ENCODE results near the gene CAMK1. TPM values are rescaled to one million over a fixed set of nuclear protein-coding genes. Genes with fewer than 3 reads are reported as not detected.
A peak's percentile ranks its signal among the peaks of the same experiment; 100 is the strongest.

The CAMK1 gene
- polyA plus RNA-seq, 4 donors: 10.1 to 22.5 (median 19.4) TPM

GRCh38 chr3:9767418-9767817, 2.3 kb downstream of the CAMK1 start:
- DNase-seq: no peak
- peaks cover 8 to 28% (median 15%) of the 10 kb centered on the region in 3 donors for H3K4me1 ChIP-seq (ENCODE audit: control insufficient read depth in 3 of 3, insufficient read depth in 2 of 3, low read depth in 1 of 3, low read length in 2 of 3)
- no peaks in the 10 kb centered on the region for H3K27me3 ChIP-seq (ENCODE audit: control insufficient read depth in 3 of 3, insufficient read depth in 3 of 3, low read length in 3 of 3)
- no peaks in the 10 kb centered on the region for H3K9me3 ChIP-seq (ENCODE audit: control insufficient read depth in 2 of 2, insufficient read depth in 1 of 2, low read depth in 1 of 2, low read length in 1 of 2)
- peaks cover 0 to 44% (median 2%) of the 10 kb centered on the region in 3 donors for H3K36me3 ChIP-seq (ENCODE audit: control insufficient read depth in 3 of 3, insufficient read depth in 2 of 3, low read depth in 1 of 3, low read length in 3 of 3)
- H3K27ac ChIP-seq (ENCODE audit: low read depth in 1 of 3, low read length in 2 of 3): peak overlapping the region in 1 of 3 donors; percentile 14
- H3K4me3 ChIP-seq (ENCODE audit: low read depth in 1 of 3, low read length in 3 of 3): no peak overlapping the region
- FAIRE-seq: no peak
- 63 to 75% (median 64%) methylated on average over 7 of the region's 7 CpGs for WGBS, 3 donors

GRCh38 chr3:9765865-9766264, 3.9 kb downstream of the CAMK1 start:
- Histone ChIP-seq H3K9me3 (ENCODE audit: control insufficient read depth in 2 of 2, insufficient read depth in 1 of 2, low read depth in 1 of 2, low read length in 1 of 2) (no peaks in the 10 kb centered on the region), H3K27ac (ENCODE audit: low read depth in 1 of 3, low read length in 2 of 3) (no peak overlapping the region), H3K4me1 (ENCODE audit: control insufficient read depth in 3 of 3, insufficient read depth in 2 of 3, low read depth in 1 of 3, low read length in 2 of 3) (peaks cover 8 to 28% (median 15%) of the 10 kb centered on the region in 3 donors), H3K27me3 (ENCODE audit: control insufficient read depth in 3 of 3, insufficient read depth in 3 of 3, low read length in 3 of 3) (no peaks in the 10 kb centered on the region), H3K36me3 (ENCODE audit: control insufficient read depth in 3 of 3, insufficient read depth in 2 of 3, low read depth in 1 of 3, low read length in 3 of 3) (peaks cover 0 to 56% (median 5%) of the 10 kb centered on the region in 3 donors), H3K4me3 (ENCODE audit: low read depth in 1 of 3, low read length in 3 of 3) (no peak overlapping the region)
- 84 to 89% (median 85%) methylated on average over 4 of the region's 4 CpGs for WGBS, 3 donors
- DNase-seq (no peak), FAIRE-seq (no peak)

GRCh38 chr3:9762871-9763270, 6.9 kb downstream of the CAMK1 start:
- peaks cover 0 to 4% (median 0%) of the 10 kb centered on the region in 3 donors for H3K4me1 ChIP-seq (ENCODE audit: control insufficient read depth in 3 of 3, insufficient read depth in 2 of 3, low read depth in 1 of 3, low read length in 2 of 3)
- H3K27ac ChIP-seq (ENCODE audit: low read depth in 1 of 3, low read length in 2 of 3): no peak overlapping the region
- H3K9me3 ChIP-seq (ENCODE audit: control insufficient read depth in 2 of 2, insufficient read depth in 1 of 2, low read depth in 1 of 2, low read length in 1 of 2): no peaks in the 10 kb centered on the region
- FAIRE-seq (no peak), DNase-seq (no peak)
- H3K27me3 ChIP-seq (ENCODE audit: control insufficient read depth in 3 of 3, insufficient read depth in 3 of 3, low read length in 3 of 3): no peaks in the 10 kb centered on the region
- peaks cover 5 to 75% (median 5%) of the 10 kb centered on the region in 3 donors for H3K36me3 ChIP-seq (ENCODE audit: control insufficient read depth in 3 of 3, insufficient read depth in 2 of 3, low read depth in 1 of 3, low read length in 3 of 3)
- WGBS, 3 donors: 90 to 94% (median 93%) methylated on average over 8 of the region's 8 CpGs
- no peak overlapping the region for H3K4me3 ChIP-seq (ENCODE audit: low read depth in 1 of 3, low read length in 3 of 3)

GRCh38 chr3:9761919-9762318, 7.8 kb downstream of the CAMK1 start:
- Histone ChIP-seq H3K27ac (ENCODE audit: low read depth in 1 of 3, low read length in 2 of 3) (no peak overlapping the region), H3K36me3 (ENCODE audit: control insufficient read depth in 3 of 3, insufficient read depth in 2 of 3, low read depth in 1 of 3, low read length in 3 of 3) (peaks cover 9 to 76% (median 11%) of the 10 kb centered on the region in 3 donors), H3K4me3 (ENCODE audit: low read depth in 1 of 3, low read length in 3 of 3) (no peak overlapping the region), H3K27me3 (ENCODE audit: control insufficient read depth in 3 of 3, insufficient read depth in 3 of 3, low read length in 3 of 3) (no peaks in the 10 kb centered on the region), H3K9me3 (ENCODE audit: control insufficient read depth in 2 of 2, insufficient read depth in 1 of 2, low read depth in 1 of 2, low read length in 1 of 2) (no peaks in the 10 kb centered on the region), H3K4me1 (ENCODE audit: control insufficient read depth in 3 of 3, insufficient read depth in 2 of 3, low read depth in 1 of 3, low read length in 2 of 3) (no peaks in the 10 kb centered on the region)
- FAIRE-seq: no peak
- 90 to 95% (median 91%) methylated on average over 5 of the region's 5 CpGs for WGBS, 3 donors
- no peak for DNase-seq

- H3K27me3 ChIP-seq (ENCODE audit: control insufficient read depth in 3 of 3, insufficient read depth in 3 of 3, low read length in 3 of 3): no peaks in the 10 kb centered on the region
- H3K4me1 ChIP-seq (ENCODE audit: control insufficient read depth in 3 of 3, insufficient read depth in 2 of 3, low read depth in 1 of 3, low read length in 2 of 3): no peaks in the 10 kb centered on the region
- H3K27ac ChIP-seq (ENCODE audit: low read depth in 1 of 3, low read length in 2 of 3): no peak overlapping the region
- 95 to 98% (median 96%) methylated on average over 10 of the region's 10 CpGs for WGBS, 3 donors
- peaks cover 13 to 83% (median 14%) of the 10 kb centered on the region in 3 donors for H3K36me3 ChIP-seq (ENCODE audit: control insufficient read depth in 3 of 3, insufficient read depth in 2 of 3, low read depth in 1 of 3, low read length in 3 of 3)
- H3K9me3 ChIP-seq (ENCODE audit: control insufficient read depth in 2 of 2, insufficient read depth in 1 of 2, low read depth in 1 of 2, low read length in 1 of 2): no peaks in the 10 kb centered on the region
- no peak overlapping the region for H3K4me3 ChIP-seq (ENCODE audit: low read depth in 1 of 3, low read length in 3 of 3)
- FAIRE-seq (no peak), DNase-seq (no peak)
Measured at GRCh38 chr3:9760779-9761505, 8.8 kb downstream of the CAMK1 start.

GRCh38 chr3:9757427-9757826, 12.3 kb downstream of the CAMK1 start:
- H3K4me3 ChIP-seq (ENCODE audit: low read depth in 1 of 3, low read length in 3 of 3): no peak overlapping the region
- no peaks in the 10 kb centered on the region for H3K4me1 ChIP-seq (ENCODE audit: control insufficient read depth in 3 of 3, insufficient read depth in 2 of 3, low read depth in 1 of 3, low read length in 2 of 3)
- H3K27me3 ChIP-seq (ENCODE audit: control insufficient read depth in 3 of 3, insufficient read depth in 3 of 3, low read length in 3 of 3): no peaks in the 10 kb centered on the region
- no peak for FAIRE-seq
- H3K36me3 ChIP-seq (ENCODE audit: control insufficient read depth in 3 of 3, insufficient read depth in 2 of 3, low read depth in 1 of 3, low read length in 3 of 3): peaks cover 18 to 84% (median 19%) of the 10 kb centered on the region in 3 donors
- 89 to 96% (median 92%) methylated on average over 11 to 13 of the region's 13 CpGs for WGBS, 3 donors
- DNase-seq: no peak
- H3K9me3 ChIP-seq (ENCODE audit: control insufficient read depth in 2 of 2, insufficient read depth in 1 of 2, low read depth in 1 of 2, low read length in 1 of 2): no peaks in the 10 kb centered on the region
- no peak overlapping the region for H3K27ac ChIP-seq (ENCODE audit: low read depth in 1 of 3, low read length in 2 of 3)

DNA sequence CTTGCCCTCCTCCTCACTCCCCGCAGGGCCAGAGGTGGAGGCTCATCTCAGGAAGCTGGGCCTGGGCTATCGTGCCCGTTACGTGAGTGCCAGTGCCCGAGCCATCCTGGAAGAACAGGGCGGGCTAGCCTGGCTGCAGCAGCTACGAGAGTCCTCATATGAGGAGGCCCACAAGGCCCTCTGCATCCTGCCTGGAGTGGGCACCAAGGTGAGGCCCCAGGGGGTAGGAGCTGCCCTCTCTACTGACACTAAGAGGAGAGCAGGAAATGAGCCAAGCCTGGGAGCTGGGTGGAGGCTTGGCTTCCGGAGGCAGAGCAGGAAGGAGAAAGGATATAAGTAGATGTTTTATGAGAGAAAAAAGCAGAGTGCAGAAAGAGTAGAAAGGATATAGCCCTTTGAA, 15.1 kb downstream of the CAMK1 start:
- H3K27me3 ChIP-seq (ENCODE audit: control insufficient read depth in 3 of 3, insufficient read depth in 3 of 3, low read length in 3 of 3): no peaks in the 10 kb centered on the region
- H3K9me3 ChIP-seq (ENCODE audit: control insufficient read depth in 2 of 2, insufficient read depth in 1 of 2, low read depth in 1 of 2, low read length in 1 of 2): no peaks in the 10 kb centered on the region
- H3K36me3 ChIP-seq (ENCODE audit: control insufficient read depth in 3 of 3, insufficient read depth in 2 of 3, low read depth in 1 of 3, low read length in 3 of 3): peaks cover 16 to 75% (median 18%) of the 10 kb centered on the region in 3 donors
- peak overlapping the region in 1 of 3 donors; percentile 11 for H3K27ac ChIP-seq (ENCODE audit: low read depth in 1 of 3, low read length in 2 of 3)
- 73 to 83% (median 81%) methylated on average over 8 of the region's 8 CpGs for WGBS, 3 donors
- H3K4me1 ChIP-seq (ENCODE audit: control insufficient read depth in 3 of 3, insufficient read depth in 2 of 3, low read depth in 1 of 3, low read length in 2 of 3): peaks cover 0 to 3% (median 3%) of the 10 kb centered on the region in 3 donors
- FAIRE-seq (no peak), DNase-seq (no peak)
- no peak overlapping the region for H3K4me3 ChIP-seq (ENCODE audit: low read depth in 1 of 3, low read length in 3 of 3)

DNA sequence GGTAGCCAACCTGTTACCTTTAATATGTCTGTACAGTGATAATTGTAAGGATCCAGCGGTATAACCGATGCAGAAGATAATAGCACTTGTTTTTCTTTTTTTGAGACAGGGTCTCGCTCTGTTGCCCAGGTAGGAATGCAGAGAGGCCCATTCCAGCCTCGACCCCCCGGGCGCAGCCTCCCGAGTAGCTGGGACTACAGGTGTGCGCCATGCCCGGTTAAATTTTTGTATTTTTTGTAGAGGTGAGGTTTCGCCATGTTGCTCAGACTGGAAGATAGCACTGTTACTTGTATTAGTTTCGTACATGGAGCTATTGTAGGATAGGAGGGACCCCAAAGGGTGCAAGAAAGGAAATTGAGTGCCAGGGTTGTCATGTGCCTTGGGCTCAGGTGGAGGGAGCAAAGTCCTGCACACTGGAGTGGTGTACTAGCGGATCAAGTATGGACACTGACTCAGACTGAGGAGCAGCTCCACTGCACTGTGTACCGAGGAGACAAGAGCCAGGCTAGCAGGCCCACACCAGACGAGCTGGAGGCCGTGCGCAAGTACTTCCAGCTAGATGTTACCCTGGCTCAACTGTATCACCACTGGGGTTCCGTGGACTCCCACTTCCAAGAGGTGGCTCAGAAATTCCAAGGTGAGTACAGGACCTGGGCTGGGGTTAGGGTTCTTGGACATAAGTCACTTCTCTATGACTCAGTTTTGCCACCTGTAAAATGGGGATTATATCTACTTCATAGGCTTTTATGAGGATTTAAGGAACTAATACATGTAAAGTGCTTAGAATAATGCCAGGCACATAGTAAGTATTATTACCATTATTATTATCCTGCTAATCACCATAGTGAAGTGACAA, 19.0 kb downstream of the CAMK1 start:
- DNase-seq: peak; percentile 87 to 90
- Histone ChIP-seq H3K4me3 (ENCODE audit: low read depth in 1 of 3, low read length in 3 of 3) (peak overlapping the region; percentile 17 to 72 (median 60)), H3K9me3 (ENCODE audit: control insufficient read depth in 2 of 2, insufficient read depth in 1 of 2, low read depth in 1 of 2, low read length in 1 of 2) (no peaks in the 10 kb centered on the region), H3K27me3 (ENCODE audit: control insufficient read depth in 3 of 3, insufficient read depth in 3 of 3, low read length in 3 of 3) (no peaks in the 10 kb centered on the region), H3K4me1 (ENCODE audit: control insufficient read depth in 3 of 3, insufficient read depth in 2 of 3, low read depth in 1 of 3, low read length in 2 of 3) (peaks cover 0 to 15% (median 3%) of the 10 kb centered on the region in 3 donors), H3K36me3 (ENCODE audit: control insufficient read depth in 3 of 3, insufficient read depth in 2 of 3, low read depth in 1 of 3, low read length in 3 of 3) (peaks cover 9 to 65% (median 10%) of the 10 kb centered on the region in 3 donors), H3K27ac (ENCODE audit: low read depth in 1 of 3, low read length in 2 of 3) (peak overlapping the region; percentile 72 to 92 (median 89))
- FAIRE-seq: no peak
- WGBS, 3 donors: 17 to 29% (median 18%) methylated on average over 17 of the region's 17 CpGs

All from small intestine (tissue), 7 donors.